HUES6 (cell line): Measurements from ENCODE around the gene SMIM9.
A peak's percentile ranks its signal among the peaks of the same experiment; 100 is the strongest.

ENCODE experiments used
- H3K27ac ChIP-seq: 2 replicates; pipeline ENCODE4 v1.7.0; 2013; ENCODE audit warnings: low read depth, mild to moderate bottlenecking, low read length, inconsistent platforms
- H3K27me3 ChIP-seq: 2 replicates; pipeline ENCODE4 v1.6.1; 2013; ENCODE audit warnings: low read length; ENCODE audit not compliant: control insufficient read depth, insufficient read depth
- H3K36me3 ChIP-seq: 2 replicates; pipeline ENCODE4 v1.6.1; 2013; ENCODE audit warnings: low read length; ENCODE audit not compliant: control insufficient read depth, insufficient read depth
- H3K4me1 ChIP-seq: 2 replicates; pipeline ENCODE4 v1.6.1; 2013; ENCODE audit warnings: low read length; ENCODE audit not compliant: control insufficient read depth, insufficient read depth
- H3K4me3 ChIP-seq: 2 replicates; pipeline ENCODE4 v1.5.1; 2013; ENCODE audit warnings: low read depth, low read length
- H3K9ac ChIP-seq: one replicate; pipeline ENCODE4 v1.6.1; 2013; ENCODE audit warnings: mild to moderate bottlenecking, low read length
- H3K9me3 ChIP-seq: 2 replicates; pipeline ENCODE4 v1.6.1; 2013; ENCODE audit warnings: low read depth, low read length; ENCODE audit not compliant: control insufficient read depth, insufficient read depth

Gene SMIM9

GRCh38 chrX:154800478-154801210 is 33.8 kb downstream of the SMIM9 start:
- H3K9ac ChIP-seq, result no peak overlapping the region
- no peak overlapping the region for H3K4me3 ChIP-seq

GRCh38 chrX:154799556-154800348 is 34.7 kb downstream of the SMIM9 start:
- peaks cover 55% of the 10 kb centered on the region for H3K4me1 ChIP-seq
- peaks cover 6% of the 10 kb centered on the region; the same call in 1 of the 2 replicates for H3K9me3 ChIP-seq
- H3K4me3 ChIP-seq, result no peak overlapping the region

More at GRCh38 chrX:154800478-154801210, 33.8 kb downstream of the SMIM9 start:
- peaks cover 15% of the 10 kb centered on the region; the same call in 1 of the 2 replicates for H3K27me3 ChIP-seq
- no peaks in the 10 kb centered on the region for H3K36me3 ChIP-seq
- H3K9me3 ChIP-seq, result peaks cover 8% of the 10 kb centered on the region; the same call in 1 of the 2 replicates
- peaks cover 56% of the 10 kb centered on the region for H3K4me1 ChIP-seq
- no peak overlapping the region for H3K27ac ChIP-seq

GRCh38 chrX:154797006-154797405 is 37.5 kb downstream of the SMIM9 start:
- Histone ChIP-seq H3K4me1 (peaks cover 36% of the 10 kb centered on the region), H3K9ac (no peak overlapping the region), H3K9me3 (peaks cover 8% of the 10 kb centered on the region; the same call in 1 of the 2 replicates), H3K4me3 (no peak overlapping the region), H3K36me3 (no peaks in the 10 kb centered on the region), H3K27ac (no peak overlapping the region; the same call in 1 of the 2 replicates), H3K27me3 (peaks cover under 1% of the 10 kb centered on the region; the same call in 1 of the 2 replicates)

More at GRCh38 chrX:154799556-154800348, 34.7 kb downstream of the SMIM9 start:
- Histone ChIP-seq H3K9ac (peak overlapping the region; percentile 32), H3K27me3 (peaks cover 13% of the 10 kb centered on the region; the same call in 1 of the 2 replicates), H3K27ac (peak overlapping the region; percentile 46; the same call in 1 of the 2 replicates), H3K36me3 (no peaks in the 10 kb centered on the region)

GRCh38 chrX:154795016-154795415 is 39.4 kb downstream of the SMIM9 start:
- H3K4me1 ChIP-seq, result peaks cover 25% of the 10 kb centered on the region
- no peaks in the 10 kb centered on the region for H3K27me3 ChIP-seq
- no peak overlapping the region for H3K9ac ChIP-seq
- H3K9me3 ChIP-seq, result peaks cover 12% of the 10 kb centered on the region; the same call in 1 of the 2 replicates
- no peaks in the 10 kb centered on the region; the same call in 1 of the 2 replicates for H3K36me3 ChIP-seq
- no peak overlapping the region for H3K4me3 ChIP-seq
- no peak overlapping the region for H3K27ac ChIP-seq

- H3K27me3 ChIP-seq, result no peaks in the 10 kb centered on the region
- H3K36me3 ChIP-seq, result no peaks in the 10 kb centered on the region; the same call in 1 of the 2 replicates
- H3K4me3 ChIP-seq, result no peak overlapping the region
- H3K27ac ChIP-seq, result no peak overlapping the region
- H3K9me3 ChIP-seq, result peaks cover 18% of the 10 kb centered on the region; the same call in 1 of the 2 replicates
- no peak overlapping the region for H3K9ac ChIP-seq
- H3K4me1 ChIP-seq, result peaks cover 14% of the 10 kb centered on the region
These were observed 41.2 kb downstream of the SMIM9 start for GRCh38 chrX:154793084-154793795.

GRCh38 chrX:154791939-154792338 is 42.5 kb downstream of the SMIM9 start:
- Histone ChIP-seq H3K27ac (no peak overlapping the region), H3K9me3 (peaks cover 18% of the 10 kb centered on the region; the same call in 1 of the 2 replicates), H3K9ac (no peak overlapping the region), H3K27me3 (no peaks in the 10 kb centered on the region), H3K4me1 (peaks cover 6% of the 10 kb centered on the region; the same call in 1 of the 2 replicates), H3K36me3 (peaks cover 2% of the 10 kb centered on the region; the same call in 1 of the 2 replicates), H3K4me3 (no peak overlapping the region)

- peaks cover 2% of the 10 kb centered on the region; the same call in 1 of the 2 replicates for H3K4me1 ChIP-seq
- peaks cover 2% of the 10 kb centered on the region; the same call in 1 of the 2 replicates for H3K36me3 ChIP-seq
- no peak overlapping the region for H3K9ac ChIP-seq
- no peak overlapping the region for H3K27ac ChIP-seq
- no peaks in the 10 kb centered on the region for H3K27me3 ChIP-seq
- no peak overlapping the region for H3K4me3 ChIP-seq
- H3K9me3 ChIP-seq, result peaks cover 18% of the 10 kb centered on the region; the same call in 1 of the 2 replicates
These were observed 43.0 kb downstream of the SMIM9 start for GRCh38 chrX:154791467-154791866.

GRCh38 chrX:154785716-154786115 is 48.7 kb downstream of the SMIM9 start:
- no peak overlapping the region for H3K27ac ChIP-seq
- H3K36me3 ChIP-seq, result peaks cover 15% of the 10 kb centered on the region
- H3K27me3 ChIP-seq, result no peaks in the 10 kb centered on the region
- H3K9ac ChIP-seq, result no peak overlapping the region
- no peaks in the 10 kb centered on the region for H3K4me1 ChIP-seq
- peaks cover 22% of the 10 kb centered on the region; the same call in 1 of the 2 replicates for H3K9me3 ChIP-seq
- no peak overlapping the region for H3K4me3 ChIP-seq

GRCh38 chrX:154784149-154784995 is 50.1 kb downstream of the SMIM9 start:
- peaks cover 20% of the 10 kb centered on the region; the same call in 1 of the 2 replicates for H3K9me3 ChIP-seq
- H3K27ac ChIP-seq, result no peak overlapping the region
- H3K4me3 ChIP-seq, result no peak overlapping the region

GRCh38 chrX:154780968-154781367 is 53.5 kb downstream of the SMIM9 start:
- peaks cover 50% of the 10 kb centered on the region for H3K36me3 ChIP-seq

More at GRCh38 chrX:154784149-154784995, 50.1 kb downstream of the SMIM9 start:
- Histone ChIP-seq H3K4me1 (no peaks in the 10 kb centered on the region), H3K27me3 (no peaks in the 10 kb centered on the region), H3K9ac (no peak overlapping the region), H3K36me3 (peaks cover 19% of the 10 kb centered on the region)

More at GRCh38 chrX:154780968-154781367, 53.5 kb downstream of the SMIM9 start:
- Histone ChIP-seq H3K4me1 (no peaks in the 10 kb centered on the region), H3K27me3 (no peaks in the 10 kb centered on the region), H3K27ac (no peak overlapping the region), H3K9ac (no peak overlapping the region), H3K4me3 (no peak overlapping the region), H3K9me3 (peaks cover 12% of the 10 kb centered on the region; the same call in 1 of the 2 replicates)
